ENCODE results near the gene C1QTNF7.

C1QTNF7 gene, protein sequence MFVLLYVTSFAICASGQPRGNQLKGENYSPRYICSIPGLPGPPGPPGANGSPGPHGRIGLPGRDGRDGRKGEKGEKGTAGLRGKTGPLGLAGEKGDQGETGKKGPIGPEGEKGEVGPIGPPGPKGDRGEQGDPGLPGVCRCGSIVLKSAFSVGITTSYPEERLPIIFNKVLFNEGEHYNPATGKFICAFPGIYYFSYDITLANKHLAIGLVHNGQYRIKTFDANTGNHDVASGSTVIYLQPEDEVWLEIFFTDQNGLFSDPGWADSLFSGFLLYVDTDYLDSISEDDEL

GRCh38 chr4:15427701-15428100 lies at the start of gene C1QTNF7:
C1QTNF7 (plus strand) TSS chr4:15428033; CDS start chr4:15435744, 7,711 bp downstream.
- DNase-seq (ENCODE audit: low read depth): no peak

GRCh38 chr4:15378062-15378461 lies 49.8 kb upstream of the C1QTNF7 start:
- DNase-seq (ENCODE audit: low read depth): no peak

DNA sequence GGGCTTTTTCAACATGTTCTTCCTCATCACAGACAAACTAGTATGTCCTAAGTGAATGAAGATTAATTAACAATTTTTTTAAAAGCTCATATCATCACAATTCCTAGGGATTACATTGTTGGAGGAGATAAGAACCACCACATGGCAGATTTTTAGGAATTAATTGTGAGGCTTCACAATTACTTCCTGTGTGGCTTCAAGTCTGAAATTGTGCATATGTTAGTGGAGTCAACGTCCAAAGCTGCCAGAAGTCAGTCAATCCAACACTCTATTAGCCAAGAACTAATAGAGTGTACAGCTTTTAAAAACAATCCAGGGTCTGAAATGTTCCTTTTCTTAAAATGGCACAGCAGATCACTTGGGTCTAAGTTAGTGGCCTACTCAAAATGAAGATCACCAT lies 49.3 kb upstream of the C1QTNF7 start:
- DNase-seq (ENCODE audit: low read depth): no peak

- DNase-seq (ENCODE audit: low read depth): no peak
These were observed 46.0 kb upstream of the C1QTNF7 start for GRCh38 chr4:15381806-15382338.

DNA sequence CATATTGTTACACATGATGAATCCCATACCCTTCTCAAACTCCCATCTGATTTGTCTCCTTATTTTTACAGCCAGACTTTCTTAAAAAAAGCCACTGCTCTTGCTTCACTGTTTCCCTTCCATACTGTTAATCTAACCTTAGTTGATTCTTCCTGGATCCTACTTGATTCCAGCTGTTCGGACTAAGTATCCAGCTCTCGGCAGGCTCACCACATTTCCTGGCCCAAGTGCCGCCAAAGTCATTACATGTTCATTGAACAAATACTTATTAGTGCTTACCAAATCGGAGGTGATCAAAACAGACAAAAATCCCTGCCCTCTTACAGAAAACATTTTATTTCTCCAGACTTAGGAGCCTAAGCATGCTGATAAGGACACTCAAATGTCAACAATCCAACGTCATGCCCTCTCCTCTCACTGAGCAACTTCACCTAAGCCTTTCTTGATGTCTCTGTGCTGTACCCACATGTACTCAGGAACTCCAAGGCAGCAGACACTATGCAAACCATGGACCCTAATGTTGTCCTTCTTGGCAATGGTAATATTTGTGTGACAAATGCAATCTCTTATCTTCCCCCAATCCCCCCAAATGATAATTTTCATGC lies 45.1 kb upstream of the C1QTNF7 start:
- DNase-seq (ENCODE audit: low read depth): no peak

- DNase-seq (ENCODE audit: low read depth): no peak
These were observed 42.3 kb upstream of the C1QTNF7 start for GRCh38 chr4:15385515-15385914.

DNA sequence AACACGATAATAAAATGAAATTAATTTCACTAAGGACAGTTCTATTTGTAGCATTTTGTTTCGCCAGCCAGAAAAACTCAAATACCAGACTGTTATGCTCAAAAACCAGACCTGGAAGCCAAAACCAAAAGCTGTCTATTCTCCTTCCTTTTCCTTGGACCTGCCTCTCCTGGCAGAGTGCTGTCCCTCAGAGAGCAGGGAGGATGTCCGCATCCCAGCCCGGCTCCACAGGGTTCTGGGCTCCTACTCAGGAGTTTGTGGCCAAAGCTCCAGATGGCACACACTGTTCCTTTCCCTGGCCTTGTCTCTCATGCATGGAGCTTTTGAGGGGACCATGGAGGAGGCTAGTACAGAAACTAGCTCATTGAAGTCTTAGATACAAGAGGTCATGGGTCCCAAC lies 41.9 kb upstream of the C1QTNF7 start:
- no peak for DNase-seq (ENCODE audit: low read depth)

DNA sequence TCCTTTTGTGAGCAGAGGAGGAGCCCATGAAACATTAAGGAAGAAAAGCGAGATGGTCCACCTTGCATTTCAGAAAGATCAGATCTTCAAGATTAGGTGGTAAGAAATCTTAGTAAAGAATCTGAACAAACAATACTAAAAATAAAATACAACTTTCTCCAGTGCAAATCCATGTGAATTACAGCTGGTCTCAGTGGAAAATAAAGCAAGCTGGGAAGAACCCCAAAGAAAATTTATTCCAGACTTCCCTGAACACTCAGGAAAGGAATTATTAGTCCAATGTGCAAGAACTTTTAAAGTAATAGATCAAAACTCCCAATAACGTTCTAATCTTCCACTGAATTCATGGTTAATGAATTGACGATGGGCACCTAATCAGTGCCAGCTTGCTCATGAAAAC lies 37.3 kb upstream of the C1QTNF7 start:
- DNase-seq (ENCODE audit: low read depth): no peak

GRCh38 chr4:15392053-15392805 lies 35.6 kb upstream of the C1QTNF7 start:
- no peak for DNase-seq (ENCODE audit: low read depth)

GRCh38 chr4:15395311-15395710 lies 32.5 kb upstream of the C1QTNF7 start:
- DNase-seq (ENCODE audit: low read depth): no peak

DNA sequence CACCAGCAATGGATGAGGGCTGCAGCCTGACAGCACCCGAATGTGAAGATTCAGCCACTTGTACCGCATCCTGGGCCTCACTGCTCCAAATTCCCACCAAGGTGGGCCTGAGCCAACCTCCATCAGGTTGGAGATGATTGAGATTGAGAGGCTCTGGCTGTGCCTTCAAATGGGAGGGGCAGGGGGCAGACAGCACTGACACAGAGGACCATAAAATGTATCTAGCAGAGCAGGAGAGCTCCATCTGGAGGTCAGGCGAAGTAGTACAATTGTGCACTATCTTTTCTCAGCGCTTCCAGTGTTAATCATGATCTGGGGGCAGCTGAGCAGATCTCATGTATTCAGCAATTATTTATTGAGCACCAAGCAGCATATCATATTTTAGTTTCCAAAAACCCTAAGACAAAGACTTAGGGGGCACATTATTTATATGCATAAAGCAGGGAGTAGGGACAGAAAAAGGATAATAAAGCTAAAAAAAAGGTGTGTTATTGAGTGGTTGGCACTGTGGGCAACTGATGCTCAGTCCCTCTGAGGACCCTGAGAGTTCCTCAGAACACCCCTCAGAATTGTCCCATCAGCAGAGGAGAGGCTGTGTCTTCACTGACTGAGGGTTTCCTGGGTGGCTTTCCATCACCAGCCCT lies 31.6 kb upstream of the C1QTNF7 start:
- DNase-seq (ENCODE audit: low read depth): peak; percentile 26

DNA sequence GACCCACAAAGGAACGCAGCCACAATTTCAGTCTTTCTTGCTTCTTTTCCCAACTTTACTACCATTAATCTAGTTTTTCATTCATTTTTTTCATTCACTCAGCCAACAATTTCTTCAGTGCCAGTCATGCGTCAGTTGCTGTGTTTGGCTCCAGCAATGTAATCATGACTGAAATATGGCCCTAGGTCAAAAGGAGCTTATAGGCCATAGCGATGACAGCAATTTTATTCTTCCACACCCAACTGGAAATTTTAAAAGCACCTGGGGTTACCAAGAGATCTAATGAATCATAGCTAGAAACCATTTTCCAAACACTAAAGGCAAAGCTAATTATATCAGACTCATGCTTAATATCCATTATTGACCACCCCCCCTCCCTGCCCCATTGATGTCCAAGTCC lies 29.8 kb upstream of the C1QTNF7 start:
- no peak for DNase-seq (ENCODE audit: low read depth)

- DNase-seq (ENCODE audit: low read depth): no peak
These were observed 29.1 kb upstream of the C1QTNF7 start for GRCh38 chr4:15398732-15399131.

GRCh38 chr4:15400226-15400625 lies 27.6 kb upstream of the C1QTNF7 start:
- DNase-seq (ENCODE audit: low read depth): no peak

GRCh38 chr4:15400981-15401671 lies 26.7 kb upstream of the C1QTNF7 start:
- no peak for DNase-seq (ENCODE audit: low read depth)

DNA sequence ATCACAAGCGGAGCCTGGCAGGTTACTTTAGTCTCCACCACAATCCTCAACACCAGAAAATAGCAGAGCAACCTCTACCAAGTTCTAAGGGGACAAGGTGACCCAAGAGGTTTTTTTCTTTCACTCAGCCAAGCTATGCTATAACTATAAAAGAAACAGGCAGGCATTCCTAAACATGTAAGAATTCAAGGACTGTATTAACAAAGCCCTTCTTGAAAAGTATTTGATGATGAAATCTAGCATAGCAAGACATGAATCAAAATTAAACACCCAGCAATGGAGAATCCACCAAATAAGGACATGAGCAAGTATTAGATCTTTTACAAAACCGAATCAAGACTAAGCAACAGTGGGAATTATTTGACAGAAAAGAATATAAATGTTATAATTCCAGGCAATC lies 25.7 kb upstream of the C1QTNF7 start:
- DNase-seq (ENCODE audit: low read depth): no peak

DNA sequence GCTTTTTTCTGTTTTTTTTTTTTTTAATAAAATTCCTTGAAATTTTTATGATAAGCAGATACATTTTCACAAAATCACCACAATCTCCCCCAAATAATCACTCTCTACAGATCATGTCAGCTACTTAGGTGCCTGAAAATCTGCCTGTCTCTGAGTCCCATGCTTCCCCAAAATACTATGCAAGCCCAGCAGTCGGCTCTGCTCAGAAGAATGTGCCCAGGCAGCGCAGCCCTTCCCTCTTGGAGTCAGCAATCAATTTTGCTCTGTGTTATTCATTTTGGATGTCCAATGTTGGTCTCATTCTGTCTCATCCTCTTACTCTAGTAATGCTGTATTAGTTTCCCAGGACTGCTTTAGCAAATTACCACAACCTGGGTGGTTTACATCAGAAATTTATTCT lies 24.9 kb upstream of the C1QTNF7 start:
- DNase-seq (ENCODE audit: low read depth): no peak

DNA sequence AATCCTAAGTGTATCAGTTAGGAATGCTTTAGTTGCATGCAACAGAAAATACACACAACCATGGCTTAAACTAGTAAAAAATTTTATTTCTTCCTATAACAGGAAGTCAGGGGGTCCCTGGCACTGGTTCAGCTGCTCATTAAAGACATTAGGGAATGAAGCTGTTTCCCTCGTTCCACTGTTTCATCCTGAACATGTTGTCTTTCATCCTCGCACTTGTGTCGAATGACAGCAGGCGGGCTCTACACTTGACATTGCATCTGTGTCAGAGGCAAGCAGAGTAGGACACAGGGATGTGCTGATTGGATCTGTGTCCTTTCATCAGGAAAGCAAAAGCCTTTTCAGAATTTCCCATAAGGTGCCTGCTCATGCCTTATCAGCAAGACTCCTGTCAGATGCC lies 22.8 kb upstream of the C1QTNF7 start:
- no peak for DNase-seq (ENCODE audit: low read depth)

DNA sequence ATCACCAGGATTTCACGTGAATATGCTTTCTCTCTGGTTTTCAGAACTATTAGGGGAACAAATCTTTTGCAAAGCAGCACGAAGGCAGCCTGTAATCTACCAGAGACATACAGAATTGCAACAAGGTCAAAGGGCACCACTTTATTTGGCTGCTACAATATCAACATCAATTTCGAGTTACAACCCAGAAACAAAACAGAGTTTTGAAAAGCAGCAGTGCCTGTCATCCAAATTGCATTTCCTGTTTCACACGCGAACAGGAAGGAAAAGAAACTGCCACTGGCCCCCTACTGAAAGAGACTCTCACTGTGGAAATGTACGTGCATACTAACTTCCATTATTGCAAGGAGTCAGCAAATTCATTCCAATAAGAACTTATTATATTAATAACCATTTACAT lies 17.1 kb upstream of the C1QTNF7 start:
- no peak for DNase-seq (ENCODE audit: low read depth)

- no peak for DNase-seq (ENCODE audit: low read depth)
These were observed 15.4 kb upstream of the C1QTNF7 start for GRCh38 chr4:15412461-15412860.

DNA sequence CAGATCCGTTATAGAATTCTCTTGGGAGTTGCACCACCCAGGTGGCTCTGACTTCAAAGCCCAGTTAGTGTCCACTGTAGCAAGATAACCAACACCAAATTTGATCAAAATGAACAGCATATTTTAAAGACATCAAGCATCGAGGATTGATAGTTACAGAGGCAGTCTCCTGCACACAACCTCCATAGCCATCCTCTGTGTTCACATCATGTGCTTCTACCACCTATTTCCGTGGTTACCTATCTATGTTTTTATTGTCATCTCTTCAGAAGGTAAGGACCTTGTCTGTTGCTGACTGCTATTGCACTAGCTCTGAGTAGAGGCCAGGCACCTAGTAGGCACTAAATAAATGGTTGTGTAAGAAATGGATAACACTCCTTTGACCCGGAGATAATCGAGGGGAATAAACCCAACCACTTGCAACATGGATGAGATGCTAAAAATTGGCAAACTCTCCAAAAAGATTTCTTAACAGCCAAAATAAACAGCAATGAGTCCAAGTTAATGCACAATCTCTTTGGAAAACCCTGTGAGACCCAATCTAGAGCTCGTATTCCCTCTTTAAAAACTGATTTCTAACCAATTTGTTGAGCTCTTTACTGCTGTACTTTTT lies 14.7 kb upstream of the C1QTNF7 start:
- DNase-seq (ENCODE audit: low read depth): no peak

- DNase-seq (ENCODE audit: low read depth): no peak
These were observed 14.2 kb upstream of the C1QTNF7 start for GRCh38 chr4:15413623-15414019.

Measured in stimulated activated CD8-positive, alpha-beta memory T cell treated with anti-CD3 and anti-CD28 coated beads, Interleukin-4, amount 100 ng/mL, for 24 hours (primary cell).